DND-41 (cell line): ENCODE results near the gene GJD4.

Experiments
- ATAC-seq: fragments of 200-7000 bp; cut with Tn5 transposase; 3 replicates; pipeline ENCODE4 v1.9.1; 2021; ENCODE audit warnings: low read depth; ENCODE audit not compliant: insufficient read depth
- DNase-seq: peaks from one replicate; pipeline ENCODE4 v3.0.0-alpha.2; 2020
- H2AFZ ChIP-seq: 2 replicates; pipeline ENCODE4 v1.6.0; 2012; ENCODE audit warnings: low read depth, low read length
- H3K27ac ChIP-seq: 2 replicates; pipeline ENCODE4 v1.5.1; 2012; ENCODE audit warnings: low read length, inconsistent platforms
- H3K27me3 ChIP-seq: fragments of 200-600 bp; sonication (generic); 2 replicates; pipeline ENCODE4 v1.6.0; 2012; ENCODE audit warnings: low read length, mild to moderate bottlenecking, inconsistent platforms; ENCODE audit not compliant: insufficient read depth, poor library complexity
- H3K36me3 ChIP-seq: 2 replicates; pipeline ENCODE4 v1.5.1; 2012; ENCODE audit warnings: low read length, inconsistent platforms; ENCODE audit not compliant: insufficient read depth
- H3K4me1 ChIP-seq: 2 replicates; pipeline ENCODE4 v1.5.1; 2012; ENCODE audit warnings: mild to moderate bottlenecking, low read length; ENCODE audit not compliant: insufficient read depth
- H3K4me2 ChIP-seq: 2 replicates; pipeline ENCODE4 v1.6.0; 2012; ENCODE audit warnings: mild to moderate bottlenecking, moderate library complexity, low read length, inconsistent platforms; ENCODE audit not compliant: insufficient read depth
- H3K4me3 ChIP-seq, 2 experiments: fragments of 200-600 bp in 1 of 2; shearing (Covaris generic) in 1 of 2; 2 replicates each; pipeline ENCODE4 v1.5.1; 2012 to 2016; ENCODE audit warnings: inconsistent platforms in 2 of 2, low read length in 2 of 2, mild to moderate bottlenecking in 2 of 2, low read depth in 1 of 2, moderate library complexity in 1 of 2
- H3K79me2 ChIP-seq: 2 replicates; pipeline ENCODE4 v1.6.0; 2012; ENCODE audit warnings: low read length, inconsistent platforms; ENCODE audit not compliant: insufficient read depth
- H3K9ac ChIP-seq: 2 replicates; pipeline ENCODE4 v1.6.0; 2012; ENCODE audit warnings: low read depth, mild to moderate bottlenecking, inconsistent platforms, low read length, moderate library complexity
- H3K9me3 ChIP-seq: 2 replicates; pipeline ENCODE4 v1.5.1; 2012; ENCODE audit warnings: low read length, moderate library complexity, mild to moderate bottlenecking, inconsistent platforms; ENCODE audit not compliant: insufficient read depth, severe bottlenecking
- H4K20me1 ChIP-seq: 2 replicates; pipeline ENCODE4 v1.6.0; 2012; ENCODE audit warnings: low read length; ENCODE audit not compliant: insufficient read depth
- CTCF ChIP-seq: IDR thresholded peaks from 2 replicates; pipeline ENCODE4 v1.5.1; 2012; ENCODE audit warnings: borderline replicate concordance, low read length, moderate library complexity, mild to moderate bottlenecking; ENCODE audit not compliant: poor library complexity, severe bottlenecking; ENCODE audit errors: extremely low read depth
- EZH2 ChIP-seq: IDR thresholded peaks from 3 replicates; pipeline ENCODE4 v1.6.1; 2012; ENCODE audit warnings: borderline replicate concordance, low read depth, mild to moderate bottlenecking, moderate library complexity, low read length, inconsistent platforms; ENCODE audit not compliant: severe bottlenecking

GJD4 gene

GRCh38 chr10:35650894-35651293, 45.8 kb downstream of the GJD4 start:
- Histone ChIP-seq H3K27me3 (no peaks in the 10 kb centered on the region), H3K9me3 (no peaks in the 10 kb centered on the region), H3K4me3 (no peak overlapping the region), H2AFZ (no peak overlapping the region), H3K9ac (no peak overlapping the region), H4K20me1 (no peaks in the 10 kb centered on the region), H3K4me2 (no peak overlapping the region), H3K36me3 (no peaks in the 10 kb centered on the region), H3K27ac (no peak overlapping the region), H3K4me1 (no peaks in the 10 kb centered on the region), H3K79me2 (no peaks in the 10 kb centered on the region)
- TF ChIP-seq CTCF, result no peak
- TF ChIP-seq EZH2, result no peak
- no peak for ATAC-seq
- no peak for DNase-seq

GRCh38 chr10:35652824-35653223, 47.7 kb downstream of the GJD4 start:
- H3K27ac ChIP-seq, result no peak overlapping the region

GRCh38 chr10:35657621-35658020, 52.5 kb downstream of the GJD4 start:
- no peaks in the 10 kb centered on the region for H3K4me1 ChIP-seq
- no peaks in the 10 kb centered on the region for H3K79me2 ChIP-seq
- H3K4me2 ChIP-seq, result no peak overlapping the region
- DNase-seq (no peak), ATAC-seq (no peak)
- H4K20me1 ChIP-seq, result no peaks in the 10 kb centered on the region
- no peak overlapping the region for H3K4me3 ChIP-seq
- no peak overlapping the region for H2AFZ ChIP-seq
- TF ChIP-seq CTCF (no peak), EZH2 (no peak)
- H3K36me3 ChIP-seq, result no peaks in the 10 kb centered on the region
- H3K9ac ChIP-seq, result no peak overlapping the region
- no peak overlapping the region for H3K27ac ChIP-seq
- no peaks in the 10 kb centered on the region for H3K9me3 ChIP-seq
- no peaks in the 10 kb centered on the region for H3K27me3 ChIP-seq

More at GRCh38 chr10:35652824-35653223, 47.7 kb downstream of the GJD4 start:
- H3K9me3 ChIP-seq, result no peaks in the 10 kb centered on the region
- H3K79me2 ChIP-seq, result no peaks in the 10 kb centered on the region
- no peak overlapping the region for H3K4me2 ChIP-seq
- H3K36me3 ChIP-seq, result no peaks in the 10 kb centered on the region
- no peak overlapping the region for H2AFZ ChIP-seq
- TF ChIP-seq CTCF, result no peak
- TF ChIP-seq EZH2, result no peak
- no peak for DNase-seq
- H3K4me3 ChIP-seq, result no peak overlapping the region
- H3K9ac ChIP-seq, result no peak overlapping the region
- H3K4me1 ChIP-seq, result no peaks in the 10 kb centered on the region
- ATAC-seq, result no peak
- no peaks in the 10 kb centered on the region for H4K20me1 ChIP-seq
- H3K27me3 ChIP-seq, result no peaks in the 10 kb centered on the region
